Mesenchymal stem cell (in vitro differentiated cells and primary cell): Measurements from ENCODE around the gene HIPK2.

Experiments used
- DNase-seq: peaks from one replicate; pipeline ENCODE4 v3.0.0-alpha.2; 2013
- H2AFZ ChIP-seq: one replicate; pipeline ENCODE4 v1.6.1; 2013; ENCODE audit warnings: low read depth, mild to moderate bottlenecking, control low read depth, inconsistent platforms, low read length, moderate library complexity
- H2AK5ac ChIP-seq: 2 replicates; pipeline ENCODE4 v1.6.1; 2013; ENCODE audit warnings: low read length, moderate library complexity, mild to moderate bottlenecking, inconsistent platforms; ENCODE audit not compliant: severe bottlenecking
- H2BK120ac ChIP-seq: one replicate; pipeline ENCODE4 v1.6.1; 2013; ENCODE audit warnings: low read depth, mild to moderate bottlenecking, inconsistent platforms, low read length, moderate library complexity
- H2BK12ac ChIP-seq, 2 experiments: one replicate each; pipeline ENCODE4 v1.6.1; 2013; ENCODE audit warnings: inconsistent platforms in 2 of 2, low read length in 2 of 2, mild to moderate bottlenecking in 2 of 2, moderate library complexity in 2 of 2, control low read depth in 1 of 2
- H2BK15ac ChIP-seq: one replicate; pipeline ENCODE4 v1.6.1; 2013; ENCODE audit warnings: mild to moderate bottlenecking, low read depth, inconsistent platforms; ENCODE audit not compliant: poor library complexity, severe bottlenecking
- H2BK5ac ChIP-seq: 2 replicates; pipeline ENCODE4 v1.6.1; 2013; ENCODE audit warnings: low read depth, mild to moderate bottlenecking, low read length, control low read depth, inconsistent platforms; ENCODE audit not compliant: poor library complexity, severe bottlenecking
- H3K14ac ChIP-seq, 2 experiments: one replicate each; pipeline ENCODE4 v1.6.1; 2013; ENCODE audit warnings: inconsistent platforms in 2 of 2, low read length in 2 of 2, control low read depth in 1 of 2, mild to moderate bottlenecking in 1 of 2, moderate library complexity in 1 of 2
- H3K18ac ChIP-seq, 2 experiments: one replicate each; pipeline ENCODE4 v1.6.1; 2013; ENCODE audit warnings: inconsistent platforms in 2 of 2, low read length in 2 of 2, control low read depth in 1 of 2, low read depth in 1 of 2, mild to moderate bottlenecking in 1 of 2
- H3K23ac ChIP-seq, 2 experiments: one replicate each; pipeline ENCODE4 v1.6.1; 2013; ENCODE audit warnings: inconsistent platforms in 2 of 2, low read length in 2 of 2, mild to moderate bottlenecking in 2 of 2, moderate library complexity in 2 of 2, control low read depth in 1 of 2
- H3K27ac ChIP-seq: 2 replicates; pipeline ENCODE4 v1.5.1; 2013; ENCODE audit warnings: mild to moderate bottlenecking, moderate library complexity, low read length, control low read depth, inconsistent platforms; ENCODE audit not compliant: poor library complexity, severe bottlenecking
- H3K27me3 ChIP-seq, 2 experiments: 2 replicates each; pipeline versions ENCODE4 v1.6.1 to v1.7.0; 2013; ENCODE audit warnings: low read length in 2 of 2, mild to moderate bottlenecking in 2 of 2, moderate library complexity in 2 of 2, control low read depth in 1 of 2, inconsistent platforms in 1 of 2; ENCODE audit not compliant: control insufficient read depth in 1 of 2, insufficient read depth in 1 of 2
- H3K36me3 ChIP-seq, 2 experiments: 2 replicates each; pipeline versions ENCODE4 v1.6.1 to v1.7.0; 2013; ENCODE audit warnings: low read length in 2 of 2, control low read depth in 1 of 2, inconsistent platforms in 1 of 2, low read depth in 1 of 2, mild to moderate bottlenecking in 1 of 2; ENCODE audit not compliant: insufficient read depth in 2 of 2, control insufficient read depth in 1 of 2
- H3K4ac ChIP-seq, 2 experiments: one replicate each; pipeline ENCODE4 v1.6.1; 2013; ENCODE audit warnings: inconsistent platforms in 2 of 2, low read length in 2 of 2, mild to moderate bottlenecking in 2 of 2, moderate library complexity in 2 of 2, control low read depth in 1 of 2, low read depth in 1 of 2
- H3K4me1 ChIP-seq: 2 replicates; pipeline ENCODE4 v1.6.1; 2013; ENCODE audit warnings: low read depth, low read length, control low read depth; ENCODE audit not compliant: control insufficient read depth, insufficient read depth
- H3K4me2 ChIP-seq: 2 replicates; pipeline ENCODE4 v1.6.1; 2013; ENCODE audit warnings: low read length, mild to moderate bottlenecking, inconsistent platforms; ENCODE audit not compliant: poor library complexity, severe bottlenecking
- H3K4me3 ChIP-seq, 2 experiments: 2 replicates each; pipeline versions ENCODE4 v1.5.1 to v1.7.0; 2013; ENCODE audit warnings: low read length in 2 of 2, mild to moderate bottlenecking in 2 of 2, control low read depth in 1 of 2, low read depth in 1 of 2; ENCODE audit not compliant: insufficient read depth in 1 of 2
- H3K79me1 ChIP-seq: replicated peaks from 2 replicates; pipeline ENCODE4 v1.6.1; 2013; ENCODE audit warnings: mild to moderate bottlenecking, control low read depth, low read length, inconsistent platforms; ENCODE audit not compliant: poor library complexity, severe bottlenecking
- H3K9ac ChIP-seq: 2 replicates; pipeline ENCODE4 v1.7.0; 2013; ENCODE audit warnings: mild to moderate bottlenecking, low read length, moderate library complexity
- H3K9me3 ChIP-seq: 2 replicates; pipeline ENCODE4 v1.7.0; 2013; ENCODE audit warnings: mild to moderate bottlenecking, low read length; ENCODE audit not compliant: control insufficient read depth
- H4K8ac ChIP-seq: one replicate; pipeline ENCODE4 v1.6.1; 2013; ENCODE audit warnings: inconsistent platforms, mild to moderate bottlenecking, low read length, moderate library complexity
- H4K91ac ChIP-seq: one replicate; pipeline ENCODE4 v1.6.1; 2013; ENCODE audit warnings: mild to moderate bottlenecking, low read length, inconsistent platforms
- WGBS: methylation state at CpG from one replicate; pipeline ENCODE4 v1.1.7; 2013; ENCODE audit warnings: mixed read lengths; 5-methylcytosine and 5-hydroxymethylcytosine counted together

The HIPK2 gene

DNA sequence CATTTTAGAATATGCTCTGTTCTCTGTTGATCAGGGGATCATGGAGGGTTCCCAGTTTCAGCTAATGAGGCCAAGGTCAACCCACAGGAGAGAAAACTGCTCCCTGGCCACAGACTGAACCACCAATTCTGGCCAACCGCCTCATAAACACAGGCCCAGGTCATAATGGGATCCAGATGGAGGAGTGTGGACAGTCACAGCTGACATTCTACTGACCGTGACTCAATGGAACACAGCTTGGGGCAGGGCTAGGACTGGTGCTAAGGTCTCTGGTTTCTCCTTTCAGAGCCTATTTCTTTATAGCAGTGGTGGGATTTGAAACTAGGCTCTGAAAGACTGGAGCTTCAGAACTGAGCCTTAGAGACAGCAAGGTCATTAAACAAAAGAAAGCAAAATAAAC lies 68.3 kb downstream of the HIPK2 start:
- H3K27ac ChIP-seq: no peak overlapping the region
- no peaks in the 10 kb centered on the region for H3K9me3 ChIP-seq
- H2BK12ac ChIP-seq: no peak overlapping the region
- no peak overlapping the region for H3K4ac ChIP-seq
- no peak overlapping the region for H2BK5ac ChIP-seq
- no peak overlapping the region for H4K8ac ChIP-seq
- H3K4me1 ChIP-seq: peaks cover 29% of the 10 kb centered on the region
- H3K9ac ChIP-seq: no peak overlapping the region
- H3K4me2 ChIP-seq: no peak overlapping the region
- peaks cover 49 to 61% of the 10 kb centered on the region in 2 experiments for H3K36me3 ChIP-seq
- no peaks in the 10 kb centered on the region for H3K27me3 ChIP-seq
- DNase-seq: peak; percentile 82
- no peak overlapping the region for H3K23ac ChIP-seq
- H4K91ac ChIP-seq: no peak overlapping the region
- WGBS: 45% methylated on average over 2 of the region's 2 CpGs
- no peak overlapping the region for H3K18ac ChIP-seq
- H2BK15ac ChIP-seq: no peak overlapping the region
- no peak overlapping the region for H2BK120ac ChIP-seq
- no peak overlapping the region for H3K14ac ChIP-seq
- no peak overlapping the region for H2AK5ac ChIP-seq
- peak overlapping the region in 1 of 2 experiments; percentile 21 for H3K4me3 ChIP-seq
- no peak overlapping the region for H2AFZ ChIP-seq
- H3K79me1 ChIP-seq: peaks cover 43% of the 10 kb centered on the region

DNA sequence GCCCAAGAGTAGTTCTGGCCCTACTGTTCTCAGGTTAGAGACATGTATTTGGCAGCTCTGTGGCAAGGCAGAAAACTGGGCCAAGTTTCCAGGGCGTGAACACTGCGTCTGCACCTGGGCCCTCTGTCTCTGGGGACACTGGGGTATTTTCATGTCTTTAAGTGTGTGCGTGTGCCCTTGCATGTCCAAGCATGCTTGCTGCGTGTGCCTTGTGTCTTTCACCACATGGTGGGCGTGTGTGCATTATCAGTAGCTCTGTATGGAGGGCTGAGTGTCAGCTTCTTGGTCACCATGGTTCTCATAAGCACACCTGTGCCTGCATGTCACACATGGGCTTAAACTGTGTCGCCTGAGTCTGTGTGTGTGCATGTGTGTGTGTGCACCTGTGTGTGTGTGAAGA lies 69.3 kb downstream of the HIPK2 start:
- H3K27ac ChIP-seq: no peak overlapping the region
- no peak overlapping the region for H2BK12ac ChIP-seq
- no peak overlapping the region for H3K4me2 ChIP-seq

DNA sequence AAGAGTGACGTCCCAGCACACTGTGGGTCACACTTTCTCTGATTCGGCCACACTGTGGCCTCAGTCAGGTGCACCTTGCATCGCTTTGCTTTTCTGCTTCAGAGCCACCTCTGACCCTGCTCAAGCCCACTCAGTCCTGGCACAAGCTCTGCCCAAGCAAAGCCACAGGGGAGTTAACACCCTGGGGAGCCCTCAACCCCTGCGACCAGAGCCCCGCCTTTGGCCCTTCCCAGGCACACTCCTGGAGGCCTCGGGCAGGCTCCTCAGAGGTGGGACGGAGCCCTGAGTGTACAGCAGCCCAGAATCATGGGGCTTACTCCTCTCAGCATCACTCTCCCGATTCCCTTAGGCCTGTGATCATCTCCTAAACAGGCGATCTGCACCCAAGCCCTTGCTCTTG lies 71.0 kb downstream of the HIPK2 start:
- no peak overlapping the region for H3K23ac ChIP-seq
- H3K9me3 ChIP-seq: no peaks in the 10 kb centered on the region
- no peak overlapping the region for H2BK5ac ChIP-seq
- H3K27ac ChIP-seq: no peak overlapping the region
- no peak overlapping the region for H3K4ac ChIP-seq
- H3K4me2 ChIP-seq: no peak overlapping the region
- no peak overlapping the region for H3K4me3 ChIP-seq
- H3K27me3 ChIP-seq: no peaks in the 10 kb centered on the region
- H2AFZ ChIP-seq: no peak overlapping the region
- no peak overlapping the region for H2BK15ac ChIP-seq
- DNase-seq: no peak
- H4K91ac ChIP-seq: no peak overlapping the region
- peaks cover 40 to 46% of the 10 kb centered on the region in 2 experiments for H3K36me3 ChIP-seq
- peaks cover 27% of the 10 kb centered on the region for H3K79me1 ChIP-seq
- H4K8ac ChIP-seq: no peak overlapping the region
- H3K14ac ChIP-seq: no peak overlapping the region
- H2BK12ac ChIP-seq: no peak overlapping the region
- H3K9ac ChIP-seq: no peak overlapping the region
- H2BK120ac ChIP-seq: no peak overlapping the region
- H3K4me1 ChIP-seq: peaks cover 29% of the 10 kb centered on the region
- WGBS: 92% methylated on average over 9 of the region's 9 CpGs
- H3K18ac ChIP-seq: no peak overlapping the region
- no peak overlapping the region for H2AK5ac ChIP-seq

More for the DNA sequence above, 69.3 kb downstream of the HIPK2 start:
- no peak overlapping the region for H3K4ac ChIP-seq
- H3K4me1 ChIP-seq: peaks cover 28% of the 10 kb centered on the region
- no peak overlapping the region for H4K91ac ChIP-seq
- no peak overlapping the region for H3K18ac ChIP-seq
- no peak overlapping the region for H3K14ac ChIP-seq
- peaks cover 38% of the 10 kb centered on the region for H3K79me1 ChIP-seq
- H2BK5ac ChIP-seq: no peak overlapping the region
- no peak overlapping the region for H2BK120ac ChIP-seq
- WGBS: 98% methylated on average over 5 of the region's 6 CpGs
- H2AK5ac ChIP-seq: no peak overlapping the region
- H3K27me3 ChIP-seq: no peaks in the 10 kb centered on the region
- H3K23ac ChIP-seq: no peak overlapping the region
- no peak overlapping the region for H3K9ac ChIP-seq
- H3K36me3 ChIP-seq: peaks cover 44 to 56% of the 10 kb centered on the region in 2 experiments
- no peak overlapping the region for H3K4me3 ChIP-seq
- H4K8ac ChIP-seq: no peak overlapping the region
- no peak overlapping the region for H2AFZ ChIP-seq
- H2BK15ac ChIP-seq: no peak overlapping the region
- DNase-seq: no peak
- H3K9me3 ChIP-seq: no peaks in the 10 kb centered on the region

DNA sequence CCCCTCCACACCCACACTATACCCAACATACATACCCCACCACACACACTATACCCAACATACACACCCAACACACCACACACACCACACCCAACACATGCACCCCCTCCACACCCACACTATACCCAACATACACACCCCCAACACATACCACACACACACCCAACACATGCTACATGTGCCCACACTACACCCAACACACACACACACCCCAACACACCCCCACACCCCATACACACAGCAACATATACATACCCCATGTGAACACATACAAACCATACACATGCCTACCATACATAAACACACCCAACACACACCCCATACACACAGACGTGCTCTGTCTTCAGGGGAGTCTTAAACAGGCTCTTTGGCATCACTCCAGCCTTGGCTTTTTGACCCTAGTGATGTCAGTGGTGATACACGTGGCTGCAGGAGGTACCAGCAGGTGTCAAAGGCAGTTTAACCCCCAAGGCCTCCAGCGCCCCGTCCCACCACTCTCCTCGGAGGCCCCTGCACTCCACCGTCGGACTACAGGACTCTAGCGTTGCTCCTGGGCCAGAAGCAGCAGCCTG lies 73.4 kb downstream of the HIPK2 start:
- Histone ChIP-seq H3K36me3 (peaks cover 53 to 66% of the 10 kb centered on the region in 2 experiments), H3K14ac (peak overlapping the region in 1 of 2 experiments; percentile 66), H3K4me2 (no peak overlapping the region), H3K4me1 (peaks cover 39% of the 10 kb centered on the region), H2BK12ac (peak overlapping the region in 1 of 2 experiments; percentile 60), H3K79me1 (peaks cover 32% of the 10 kb centered on the region), H3K18ac (peak overlapping the region in 1 of 2 experiments; percentile 69), H4K8ac (peak overlapping the region; percentile 78), H2AFZ (no peak overlapping the region), H3K23ac (no peak overlapping the region), H3K27ac (no peak overlapping the region), H3K9ac (no peak overlapping the region), H3K4ac (no peak overlapping the region), H2BK15ac (no peak overlapping the region), H2AK5ac (peak overlapping the region; percentile 15), H3K9me3 (no peaks in the 10 kb centered on the region), H3K4me3 (no peak overlapping the region), H4K91ac (peak overlapping the region; percentile 72), H3K27me3 (no peaks in the 10 kb centered on the region), H2BK5ac (no peak overlapping the region), H2BK120ac (no peak overlapping the region)
- WGBS: 98% methylated on average over 8 of the region's 8 CpGs
- DNase-seq: no peak
